ENCODE measurements around the gene ITIH2.
"Not testable (repeated sequence)": the region's sequence is repeated elsewhere in the genome, so short reads cannot be mapped to it uniquely, and the experiment has no call there.

Gene ITIH2

GRCh38 chr10:7686351-7687171 is 16.6 kb upstream of the ITIH2 start:
- H3K4me2 ChIP-seq: 0 out of 2 replicates have a peak overlapping the region, but pooled peaks have one; percentile 9
- H2AFZ ChIP-seq (ENCODE audit: low read depth): peak overlapping the region; percentile 3; the same call in 1 of the 2 replicates
- no peaks in the 10 kb centered on the region for H3K79me2 ChIP-seq (ENCODE audit: insufficient read depth, low read depth)
- peaks cover 21% of the 10 kb centered on the region for H3K4me1 ChIP-seq (ENCODE audit: low read depth, poor library complexity, severe bottlenecking)
- H3K9ac ChIP-seq: no peak overlapping the region
- TF ChIP-seq, protein P1, sequence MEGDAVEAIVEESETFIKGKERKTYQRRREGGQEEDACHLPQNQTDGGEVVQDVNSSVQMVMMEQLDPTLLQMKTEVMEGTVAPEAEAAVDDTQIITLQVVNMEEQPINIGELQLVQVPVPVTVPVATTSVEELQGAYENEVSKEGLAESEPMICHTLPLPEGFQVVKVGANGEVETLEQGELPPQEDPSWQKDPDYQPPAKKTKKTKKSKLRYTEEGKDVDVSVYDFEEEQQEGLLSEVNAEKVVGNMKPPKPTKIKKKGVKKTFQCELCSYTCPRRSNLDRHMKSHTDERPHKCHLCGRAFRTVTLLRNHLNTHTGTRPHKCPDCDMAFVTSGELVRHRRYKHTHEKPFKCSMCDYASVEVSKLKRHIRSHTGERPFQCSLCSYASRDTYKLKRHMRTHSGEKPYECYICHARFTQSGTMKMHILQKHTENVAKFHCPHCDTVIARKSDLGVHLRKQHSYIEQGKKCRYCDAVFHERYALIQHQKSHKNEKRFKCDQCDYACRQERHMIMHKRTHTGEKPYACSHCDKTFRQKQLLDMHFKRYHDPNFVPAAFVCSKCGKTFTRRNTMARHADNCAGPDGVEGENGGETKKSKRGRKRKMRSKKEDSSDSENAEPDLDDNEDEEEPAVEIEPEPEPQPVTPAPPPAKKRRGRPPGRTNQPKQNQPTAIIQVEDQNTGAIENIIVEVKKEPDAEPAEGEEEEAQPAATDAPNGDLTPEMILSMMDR (conservative IDR thresholded peaks at IDR 0.05; ENCODE audit: low read depth, low read length): no peak
- H3K27ac ChIP-seq: no peak overlapping the region
- H3K36me3 ChIP-seq (ENCODE audit: insufficient read depth): no peaks in the 10 kb centered on the region
- no peaks in the 10 kb centered on the region for H4K20me1 ChIP-seq (ENCODE audit: insufficient read depth)
- H3K4me3 ChIP-seq (IDR thresholded peaks at IDR 0.05; ENCODE audit: insufficient read depth, low read depth, low read length): no peak overlapping the region
- H3K27me3 ChIP-seq (ENCODE audit: insufficient read depth, low read depth): no peaks in the 10 kb centered on the region

DNA sequence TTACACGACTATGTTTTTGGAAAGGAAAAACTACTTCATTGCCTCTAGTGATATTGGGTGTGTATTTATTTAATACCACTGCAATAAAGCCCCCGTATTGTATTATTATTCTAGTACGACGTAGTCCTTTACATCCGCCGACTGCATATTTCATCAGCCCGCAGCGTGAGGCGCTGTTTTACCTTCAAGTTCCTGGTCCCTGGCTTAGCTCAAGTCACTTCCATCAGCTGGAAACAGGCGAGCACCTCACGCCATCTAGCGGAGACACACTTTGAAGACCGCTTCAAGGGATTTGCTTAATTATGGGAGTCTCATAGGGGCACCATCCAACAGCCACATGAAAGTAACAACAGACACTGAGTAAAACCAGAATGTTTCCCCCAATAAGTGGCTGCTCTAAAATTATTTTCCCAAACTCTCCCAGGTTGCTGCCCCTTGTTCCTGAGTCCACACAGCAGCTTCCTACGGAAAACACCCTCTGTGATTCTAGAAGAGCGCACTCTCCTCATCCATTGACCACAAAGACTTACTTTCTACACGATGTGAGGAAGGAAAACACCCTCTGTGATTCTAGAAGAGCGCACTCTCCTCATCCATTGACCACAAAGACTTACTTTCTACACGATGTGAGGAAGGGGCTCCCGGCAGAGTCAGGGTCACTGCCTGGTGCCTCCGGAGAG is 15.7 kb upstream of the ITIH2 start:
- Histone ChIP-seq H3K4me1 (ENCODE audit: low read depth, poor library complexity, severe bottlenecking) (peaks cover 25% of the 10 kb centered on the region), H3K36me3 (ENCODE audit: insufficient read depth) (no peaks in the 10 kb centered on the region), H2AFZ (ENCODE audit: low read depth) (peak overlapping the region; percentile 3; the same call in 1 of the 2 replicates), H4K20me1 (ENCODE audit: insufficient read depth) (no peaks in the 10 kb centered on the region), H3K27me3 (ENCODE audit: insufficient read depth, low read depth) (no peaks in the 10 kb centered on the region), H3K79me2 (ENCODE audit: insufficient read depth, low read depth) (no peaks in the 10 kb centered on the region), H3K27ac (no peak overlapping the region), H3K4me2 (0 out of 2 replicates have a peak overlapping the region, but pooled peaks have one; percentile 9), H3K4me3 (IDR thresholded peaks at IDR 0.05; ENCODE audit: insufficient read depth, low read depth, low read length) (no peak overlapping the region), H3K9ac (no peak overlapping the region)
- TF ChIP-seq, protein P1 (conservative IDR thresholded peaks at IDR 0.05; ENCODE audit: low read depth, low read length): peak; percentile 96

GRCh38 chr10:7689591-7689990 is 13.5 kb upstream of the ITIH2 start:
- H3K9ac ChIP-seq: no peak overlapping the region

DNA sequence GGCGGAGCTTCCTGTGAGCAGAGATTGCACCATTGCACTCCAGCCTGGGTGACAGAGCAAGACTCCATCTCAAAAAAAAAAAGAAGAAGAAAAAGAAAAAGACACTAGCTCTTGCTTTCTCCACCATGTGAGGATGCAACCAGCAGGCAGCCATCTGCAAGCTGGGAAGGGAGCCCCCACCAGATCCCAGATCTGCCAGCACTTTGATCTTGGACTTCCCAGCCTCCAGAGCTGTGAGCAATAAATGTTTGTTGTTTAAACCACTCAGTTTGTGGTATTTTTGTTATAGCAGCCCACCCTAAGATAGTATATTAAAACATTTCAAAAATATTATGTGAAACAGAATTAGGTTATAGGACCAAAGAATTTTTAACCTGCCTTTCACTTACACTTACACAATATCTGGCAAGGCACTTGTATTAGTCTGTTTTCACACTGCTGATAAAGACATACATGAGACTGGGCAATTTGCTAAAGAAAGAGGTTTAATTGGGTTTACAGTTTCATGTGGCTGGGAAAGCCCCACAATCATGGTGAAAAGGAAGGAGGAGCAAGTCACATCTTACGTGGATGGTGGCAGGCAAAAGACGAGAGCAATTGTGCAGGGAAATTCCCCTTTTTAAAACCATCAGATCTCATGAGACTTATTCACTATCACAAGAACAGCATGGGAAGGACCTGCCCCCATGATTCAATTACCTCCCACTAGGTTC is 12.1 kb upstream of the ITIH2 start:
- H2AFZ ChIP-seq (ENCODE audit: low read depth); H4K20me1 ChIP-seq (ENCODE audit: insufficient read depth); H3K36me3 ChIP-seq (ENCODE audit: insufficient read depth); H3K9ac ChIP-seq; H3K79me2 ChIP-seq (ENCODE audit: insufficient read depth, low read depth); H3K27me3 ChIP-seq (ENCODE audit: insufficient read depth, low read depth); H3K4me3 ChIP-seq (IDR thresholded peaks at IDR 0.05; ENCODE audit: insufficient read depth, low read depth, low read length): not testable (repeated sequence)
- H3K27ac ChIP-seq: peak overlapping the region; percentile 62
- peaks cover 28% of the 10 kb centered on the region for H3K4me1 ChIP-seq (ENCODE audit: low read depth, poor library complexity, severe bottlenecking)
- H3K4me2 ChIP-seq: peak overlapping the region; percentile 58

More at GRCh38 chr10:7689591-7689990, 13.5 kb upstream of the ITIH2 start:
- no peaks in the 10 kb centered on the region for H3K27me3 ChIP-seq (ENCODE audit: insufficient read depth, low read depth)
- TF ChIP-seq, protein P1 (conservative IDR thresholded peaks at IDR 0.05; ENCODE audit: low read depth, low read length): no peak
- no peaks in the 10 kb centered on the region for H3K79me2 ChIP-seq (ENCODE audit: insufficient read depth, low read depth)
- H2AFZ ChIP-seq (ENCODE audit: low read depth): no peak overlapping the region
- H4K20me1 ChIP-seq (ENCODE audit: insufficient read depth): no peaks in the 10 kb centered on the region
- H3K27ac ChIP-seq: no peak overlapping the region
- no peak overlapping the region for H3K4me3 ChIP-seq (IDR thresholded peaks at IDR 0.05; ENCODE audit: insufficient read depth, low read depth, low read length)
- peaks cover 28% of the 10 kb centered on the region for H3K4me1 ChIP-seq (ENCODE audit: low read depth, poor library complexity, severe bottlenecking)
- no peaks in the 10 kb centered on the region for H3K36me3 ChIP-seq (ENCODE audit: insufficient read depth)
- no peak overlapping the region for H3K4me2 ChIP-seq

DNA sequence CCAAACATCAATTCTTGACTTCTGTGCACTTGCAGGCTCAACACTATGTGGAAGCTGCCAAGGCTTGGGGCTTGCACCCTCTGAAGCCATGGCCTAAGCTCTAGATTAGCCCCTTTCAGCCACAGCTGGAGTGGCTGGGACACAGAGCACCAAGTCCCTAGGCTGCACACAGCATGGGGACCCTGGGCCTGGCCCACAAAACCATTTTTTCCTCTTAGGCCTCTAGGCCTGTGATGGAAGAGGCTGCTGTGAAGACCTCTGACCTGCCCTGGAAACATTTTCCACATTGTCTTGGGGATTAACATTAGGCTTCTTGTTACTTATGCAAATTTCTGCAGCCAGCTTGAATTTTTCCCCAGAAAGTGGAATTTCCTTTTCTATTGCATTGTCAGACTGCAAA is 10.7 kb upstream of the ITIH2 start:
- not testable (repeated sequence) for H3K36me3 ChIP-seq (ENCODE audit: insufficient read depth); H3K4me2 ChIP-seq; H3K9ac ChIP-seq; H3K79me2 ChIP-seq (ENCODE audit: insufficient read depth, low read depth); H4K20me1 ChIP-seq (ENCODE audit: insufficient read depth); H3K27ac ChIP-seq; H3K27me3 ChIP-seq (ENCODE audit: insufficient read depth, low read depth); H2AFZ ChIP-seq (ENCODE audit: low read depth); H3K4me3 ChIP-seq (IDR thresholded peaks at IDR 0.05; ENCODE audit: insufficient read depth, low read depth, low read length)
- H3K4me1 ChIP-seq (ENCODE audit: low read depth, poor library complexity, severe bottlenecking): peaks cover 24% of the 10 kb centered on the region

DNA sequence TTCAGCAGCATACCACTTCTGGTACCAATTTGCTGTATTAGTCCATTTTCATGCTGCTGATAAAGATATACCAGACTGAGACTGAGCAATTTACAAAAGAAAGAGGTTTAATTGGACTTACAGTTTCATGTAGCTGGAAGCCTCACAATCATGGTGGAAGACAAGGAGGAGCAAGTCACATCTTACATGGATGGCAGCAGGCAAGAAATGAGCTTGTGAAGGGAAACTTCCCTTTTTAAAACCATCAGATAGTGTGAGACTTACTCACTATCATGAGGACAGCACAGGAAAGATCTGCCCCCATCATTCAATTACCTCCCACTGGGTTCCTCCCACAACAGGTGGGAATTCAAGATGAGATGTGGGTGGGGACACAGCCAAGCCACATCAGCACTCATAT is 9.9 kb upstream of the ITIH2 start:
- H3K27me3 ChIP-seq (ENCODE audit: insufficient read depth, low read depth); H3K9ac ChIP-seq; H3K79me2 ChIP-seq (ENCODE audit: insufficient read depth, low read depth); H3K4me3 ChIP-seq (IDR thresholded peaks at IDR 0.05; ENCODE audit: insufficient read depth, low read depth, low read length); H2AFZ ChIP-seq (ENCODE audit: low read depth); H3K27ac ChIP-seq; H4K20me1 ChIP-seq (ENCODE audit: insufficient read depth); H3K36me3 ChIP-seq (ENCODE audit: insufficient read depth); H3K4me2 ChIP-seq: not testable (repeated sequence)
- peaks cover 24% of the 10 kb centered on the region for H3K4me1 ChIP-seq (ENCODE audit: low read depth, poor library complexity, severe bottlenecking)

Data from KMS-11 (cell line).